ENCODE measurements around the gene PCDHGA4.
"Not testable (repeated sequence)": the region's sequence is repeated elsewhere in the genome, so short reads cannot be mapped to it uniquely, and the experiment has no call there.

The PCDHGA4 gene

GRCh38 chr5:141322261-141322660, 32.6 kb upstream of the PCDHGA4 start:
- TF ChIP-seq CTCF (conservative IDR thresholded peaks at IDR 0.05; ENCODE audit: low read depth, low read length) = no peak
- H3K4me3 ChIP-seq (ENCODE audit: low read length) = no peak overlapping the region
- DNase-seq (ENCODE audit: low read depth) = no peak

GRCh38 chr5:141326088-141326854, 28.6 kb upstream of the PCDHGA4 start:
- TF ChIP-seq CTCF (conservative IDR thresholded peaks at IDR 0.05; ENCODE audit: low read depth, low read length) = peak; percentile 49
- no peak for DNase-seq (ENCODE audit: low read depth)
- peak overlapping the region; percentile 41 for H3K4me3 ChIP-seq (ENCODE audit: low read length)

GRCh38 chr5:141328231-141328630, 26.6 kb upstream of the PCDHGA4 start:
- no peak for TF ChIP-seq CTCF (conservative IDR thresholded peaks at IDR 0.05; ENCODE audit: low read depth, low read length)
- H3K4me3 ChIP-seq (ENCODE audit: low read length) = no peak overlapping the region
- no peak for DNase-seq (ENCODE audit: low read depth)

- peak within 1 kb of the TSS; percentile 43 for H3K4me3 ChIP-seq (ENCODE audit: low read length)
- peak; percentile 55 for TF ChIP-seq CTCF (conservative IDR thresholded peaks at IDR 0.05; ENCODE audit: low read depth, low read length)
- DNase-seq (ENCODE audit: low read depth) = no peak
Observed at GRCh38 chr5:141330299-141331080, 24.3 kb upstream of the PCDHGA4 start, which contains the start of gene PCDHGA1. Gene PCDHGA1 (plus strand): TSS chr5:141330514.

- H3K4me3 ChIP-seq (ENCODE audit: low read length); DNase-seq (ENCODE audit: low read depth): not testable (repeated sequence)
Observed at GRCh38 chr5:141332571-141332970, 22.2 kb upstream of the PCDHGA4 start.

GRCh38 chr5:141338538-141339306, 16.1 kb upstream of the PCDHGA4 start, which contains the start of gene PCDHGA2:
Gene PCDHGA2 (plus strand): TSS chr5:141338760.
- H3K4me3 ChIP-seq (ENCODE audit: low read length) = peak within 1 kb of the TSS; percentile 41
- no peak for DNase-seq (ENCODE audit: low read depth)
- TF ChIP-seq CTCF (conservative IDR thresholded peaks at IDR 0.05; ENCODE audit: low read depth, low read length) = peak; percentile 54

GRCh38 chr5:141340781-141341354, 14.0 kb upstream of the PCDHGA4 start:
- not testable (repeated sequence) for H3K4me3 ChIP-seq (ENCODE audit: low read length)

More at GRCh38 chr5:141340781-141341354, 14.0 kb upstream of the PCDHGA4 start:
- not testable (repeated sequence) for DNase-seq (ENCODE audit: low read depth)

Measured in retinal pigment epithelial cell (primary cell).